ENCODE measurements around the gene IWS1. TPM values are rescaled to one million over a fixed set of nuclear protein-coding genes. Genes with fewer than 3 reads are reported as not detected.
A peak's percentile ranks its signal among the peaks of the same experiment; 100 is the strongest.

IWS1 gene
- total RNA-seq, 1 donor from 2014 or later: 40.8 TPM

- Histone ChIP-seq H3K36me3 (ENCODE audit: control insufficient read depth, insufficient read depth, low read length) (peaks cover 9% of the 10 kb centered on the region), H3K27me3 (ENCODE audit: control insufficient read depth, insufficient read depth, low read length) (no peaks in the 10 kb centered on the region), H3K4me3 (ENCODE audit: low read depth, low read length) (no peak overlapping the region)
- TF ChIP-seq CTCF (IDR thresholded peaks at IDR 0.05; ENCODE audit: insufficient read depth, low read length, severe bottlenecking): no peak
- FAIRE-seq (no peak), DNase-seq (ENCODE audit: low read depth) (no peak)
Observed at GRCh38 chr2:127482031-127482430, 44.3 kb downstream of the IWS1 start.

DNA sequence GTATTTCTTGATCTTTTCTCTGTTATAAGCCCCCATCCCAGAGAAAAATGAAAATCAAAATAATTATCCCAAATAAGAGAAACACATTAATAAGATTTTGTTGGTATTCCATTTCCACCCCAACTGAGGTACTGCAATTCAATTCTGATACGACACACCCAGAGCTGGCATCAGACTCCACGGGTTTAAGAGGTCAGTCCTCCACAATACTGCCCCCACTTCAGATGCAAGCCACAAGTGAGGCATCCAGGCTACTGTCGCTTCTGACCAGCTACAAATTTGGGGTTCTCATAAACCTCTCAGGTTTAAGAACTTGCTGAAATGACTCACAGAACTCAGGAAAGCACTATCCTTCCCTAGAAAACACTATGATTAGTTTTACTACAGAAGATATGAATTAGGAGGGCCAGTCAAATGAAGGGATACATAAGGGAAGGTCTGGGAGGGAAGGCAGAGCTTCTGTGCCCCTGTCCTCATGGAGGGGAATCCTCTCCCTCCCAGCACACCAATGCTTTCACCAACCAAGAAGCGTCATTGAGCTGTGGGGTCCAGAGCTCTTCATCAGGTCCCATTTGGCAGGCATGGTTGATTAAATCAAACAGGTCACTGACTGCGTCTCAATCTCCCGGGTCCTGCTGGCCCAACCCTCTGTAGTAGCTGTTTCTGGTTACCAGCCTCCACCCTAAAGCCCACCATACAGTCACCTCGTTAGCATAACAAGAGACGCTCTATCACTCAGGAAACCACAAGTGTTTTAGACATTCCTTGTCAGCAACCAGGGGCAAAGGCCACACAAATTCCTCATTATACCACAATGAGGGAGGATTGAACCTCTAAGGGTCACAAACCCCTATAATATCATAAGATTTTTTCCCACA is 46.2 kb downstream of the IWS1 start:
- FAIRE-seq: peak; percentile 58
- Histone ChIP-seq H3K36me3 (ENCODE audit: control insufficient read depth, insufficient read depth, low read length) (peaks cover 7% of the 10 kb centered on the region), H3K27me3 (ENCODE audit: control insufficient read depth, insufficient read depth, low read length) (no peaks in the 10 kb centered on the region), H3K4me3 (ENCODE audit: low read depth, low read length) (no peak overlapping the region)
- no peak for TF ChIP-seq CTCF (IDR thresholded peaks at IDR 0.05; ENCODE audit: insufficient read depth, low read length, severe bottlenecking)
- no peak for DNase-seq (ENCODE audit: low read depth)

- TF ChIP-seq CTCF (IDR thresholded peaks at IDR 0.05; ENCODE audit: insufficient read depth, low read length, severe bottlenecking): peak; percentile 59
- DNase-seq (ENCODE audit: low read depth): peak; percentile 62
- FAIRE-seq: no peak
Observed at GRCh38 chr2:127479219-127479825, 47.0 kb downstream of the IWS1 start.

GRCh38 chr2:127475788-127476187 is 50.5 kb downstream of the IWS1 start:
- no peak overlapping the region for H3K4me3 ChIP-seq (ENCODE audit: low read depth, low read length)
- DNase-seq (ENCODE audit: low read depth): no peak
- TF ChIP-seq CTCF (IDR thresholded peaks at IDR 0.05; ENCODE audit: insufficient read depth, low read length, severe bottlenecking): no peak
- no peak for FAIRE-seq
- no peaks in the 10 kb centered on the region for H3K27me3 ChIP-seq (ENCODE audit: control insufficient read depth, insufficient read depth, low read length)
- no peaks in the 10 kb centered on the region for H3K36me3 ChIP-seq (ENCODE audit: control insufficient read depth, insufficient read depth, low read length)

More at GRCh38 chr2:127479219-127479825, 47.0 kb downstream of the IWS1 start:
- Histone ChIP-seq H3K4me3 (ENCODE audit: low read depth, low read length) (no peak overlapping the region), H3K36me3 (ENCODE audit: control insufficient read depth, insufficient read depth, low read length) (peaks cover 7% of the 10 kb centered on the region), H3K27me3 (ENCODE audit: control insufficient read depth, insufficient read depth, low read length) (no peaks in the 10 kb centered on the region)

DNA sequence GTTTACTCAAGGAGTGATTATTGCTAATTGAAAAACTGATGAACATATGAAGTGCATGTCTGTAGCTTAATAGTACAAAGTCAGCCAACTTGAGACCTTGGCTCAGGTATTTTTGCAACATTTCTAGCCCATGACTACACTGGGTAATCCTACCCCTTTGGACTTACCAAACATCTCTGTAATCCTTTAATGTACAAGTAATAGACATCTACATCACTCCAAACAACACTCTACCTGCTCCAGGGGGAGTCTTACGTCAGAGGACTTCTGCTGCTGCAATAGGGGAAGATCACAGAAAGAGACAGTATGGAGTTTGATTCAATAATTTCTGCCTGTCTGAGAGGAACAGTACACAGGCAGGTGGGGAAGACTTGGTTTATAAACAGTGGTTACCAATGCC is 54.0 kb downstream of the IWS1 start:
- FAIRE-seq: no peak
- no peak for DNase-seq (ENCODE audit: low read depth)
- no peak for TF ChIP-seq CTCF (IDR thresholded peaks at IDR 0.05; ENCODE audit: insufficient read depth, low read length, severe bottlenecking)

More for the DNA sequence above, 54.0 kb downstream of the IWS1 start:
- Histone ChIP-seq H3K27me3 (ENCODE audit: control insufficient read depth, insufficient read depth, low read length) (no peaks in the 10 kb centered on the region), H3K36me3 (ENCODE audit: control insufficient read depth, insufficient read depth, low read length) (no peaks in the 10 kb centered on the region), H3K4me3 (ENCODE audit: low read depth, low read length) (no peak overlapping the region)

All from bronchial epithelial cell (primary cell).